Activated T-cell treated with anti-CD3 and anti-CD28 coated beads, Interleukin-2, amount 50 U/mL, for 72 hours (primary cell): Measurements from ENCODE around the gene VWA8. TPM values are rescaled to one million over a fixed set of nuclear protein-coding genes. Genes with fewer than 3 reads are reported as not detected.
"Not testable (repeated sequence)": the region's sequence is repeated elsewhere in the genome, so short reads cannot be mapped to it uniquely, and the experiment has no call there.

Experiments used
- ATAC-seq, 2 donors: fragments of 150-1000 bp; cut with Tn5 transposase; replicated peaks in 1 of 2; 2 replicates each; pipeline ENCODE4 v1.10.0; 2021; ENCODE audit warnings: moderate library complexity in 2 of 2, mild to moderate bottlenecking in 1 of 2
- DNase-seq, 2 donors: peaks; one replicate each; pipeline ENCODE4 v3.0.0; 2021 to 2022; ENCODE audit warnings: mixed read lengths in 1 of 2
- H3K27ac Mint-ChIP-seq: one replicate; pipeline ENCODE4 v1.8.0; 2022; ENCODE audit warnings: mild to moderate bottlenecking, moderate library complexity, mixed read lengths
- H3K27me3 Mint-ChIP-seq: one replicate; pipeline ENCODE4 v1.8.0; 2022; ENCODE audit warnings: low read depth, mixed read lengths
- H3K36me3 Mint-ChIP-seq, 2 donors: one replicate each; pipeline ENCODE4 v1.8.0; 2022; ENCODE audit warnings: mixed read lengths in 2 of 2, mild to moderate bottlenecking in 1 of 2; ENCODE audit not compliant: insufficient read depth in 2 of 2
- H3K4me1 Mint-ChIP-seq: one replicate; pipeline ENCODE4 v1.8.0; 2022; ENCODE audit warnings: low read depth, mixed read lengths
- H3K4me3 Mint-ChIP-seq, 2 donors: one replicate each; pipeline ENCODE4 v1.8.0; 2022; ENCODE audit warnings: mild to moderate bottlenecking in 2 of 2, mixed read lengths in 2 of 2, moderate library complexity in 2 of 2
- H3K9me3 Mint-ChIP-seq, 2 donors: one replicate each; pipeline ENCODE4 v1.8.0; 2022; ENCODE audit warnings: mixed read lengths in 2 of 2
- total RNA-seq, 2 donors: library from RNA; stranded (reverse); gene quantifications; one replicate each; pipeline ENCODE4 v1.2.3, GENCODE V29; 2022

Gene VWA8
- total RNA-seq, 2 donors from 2014 or later, result 25.6 to 35.0 TPM

DNA sequence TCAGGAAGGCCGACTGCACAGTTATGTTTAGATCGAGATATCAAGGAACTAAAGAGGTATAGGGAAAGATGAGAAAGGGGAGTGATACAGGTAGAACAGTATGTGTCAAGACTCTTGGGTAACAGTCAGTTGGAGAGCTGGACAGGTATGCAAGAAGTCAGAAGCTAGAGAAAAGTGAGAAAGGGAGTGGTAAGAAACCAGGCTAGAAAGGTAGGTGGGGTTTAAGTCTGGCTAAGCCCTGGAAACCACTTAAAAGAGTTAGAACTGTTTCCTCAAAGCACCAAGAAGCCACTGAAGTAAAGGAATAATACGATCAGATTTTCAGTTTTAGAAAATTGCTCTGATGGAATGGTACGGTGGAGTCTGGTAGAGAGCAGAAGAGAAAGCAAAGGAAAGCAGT is 196.4 kb downstream of the VWA8 start:
- peaks cover 12% of the 10 kb centered on the region for H3K4me1 Mint-ChIP-seq
- ATAC-seq (no peak), DNase-seq (no peak)
- H3K27me3 Mint-ChIP-seq, result no peaks in the 10 kb centered on the region
- H3K4me3 Mint-ChIP-seq, result no peak overlapping the region
- H3K27ac Mint-ChIP-seq, result no peak overlapping the region
- peaks cover 1 to 9% of the 10 kb centered on the region in 2 donors for H3K36me3 Mint-ChIP-seq
- no peaks in the 10 kb centered on the region for H3K9me3 Mint-ChIP-seq

GRCh38 chr13:41763782-41764181 is 197.1 kb downstream of the VWA8 start:
- no peak overlapping the region for H3K4me3 Mint-ChIP-seq
- ATAC-seq (no peak), DNase-seq (no peak)
- H3K9me3 Mint-ChIP-seq, result no peaks in the 10 kb centered on the region
- H3K27me3 Mint-ChIP-seq, result no peaks in the 10 kb centered on the region
- H3K27ac Mint-ChIP-seq, result no peak overlapping the region
- H3K36me3 Mint-ChIP-seq, result peaks cover 4 to 13% of the 10 kb centered on the region in 2 donors
- H3K4me1 Mint-ChIP-seq, result peaks cover 12% of the 10 kb centered on the region

- H3K36me3 Mint-ChIP-seq, result peaks cover 4 to 13% of the 10 kb centered on the region in 2 donors
- H3K4me3 Mint-ChIP-seq, result no peak overlapping the region
- ATAC-seq, result no peak
These were observed 198.1 kb downstream of the VWA8 start for GRCh38 chr13:41762796-41763195.

DNA sequence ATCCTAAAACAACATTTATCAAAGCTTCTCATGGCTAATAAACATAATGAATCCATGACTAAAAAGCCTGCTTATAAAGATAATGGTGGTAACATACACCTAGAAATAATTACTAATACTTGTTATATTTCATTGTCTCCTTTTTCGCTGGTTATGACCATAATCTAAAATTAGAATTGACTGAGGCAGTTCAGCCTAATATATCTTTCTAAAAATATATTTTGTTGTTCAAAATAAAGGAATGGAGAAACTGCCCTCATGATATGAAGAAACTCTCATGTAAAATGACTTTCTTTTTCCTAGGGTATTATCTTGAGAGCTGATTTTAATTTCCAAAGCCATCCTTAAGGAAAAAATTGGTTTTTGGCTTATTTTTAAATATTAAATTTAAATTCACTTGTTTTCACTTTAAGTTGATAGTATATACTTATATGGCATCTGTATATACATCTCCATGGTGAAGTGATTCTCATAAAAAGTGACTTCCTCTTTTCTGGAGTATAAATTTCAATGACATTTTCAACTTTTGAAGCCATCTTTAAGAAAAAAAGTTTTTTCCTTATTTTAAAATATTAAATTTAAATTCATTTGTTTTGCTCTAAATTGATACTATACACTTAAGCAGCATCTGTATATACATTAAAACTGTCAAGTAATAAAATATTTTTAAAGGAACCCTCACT is 204.6 kb downstream of the VWA8 start:
- no peaks in the 10 kb centered on the region for H3K4me1 Mint-ChIP-seq
- no peak for ATAC-seq
- no peak for DNase-seq
- no peak overlapping the region for H3K27ac Mint-ChIP-seq
- H3K27me3 Mint-ChIP-seq, result no peaks in the 10 kb centered on the region
- no peak overlapping the region for H3K4me3 Mint-ChIP-seq
- no peaks in the 10 kb centered on the region for H3K9me3 Mint-ChIP-seq
- H3K36me3 Mint-ChIP-seq, result peaks cover 11 to 26% of the 10 kb centered on the region in 2 donors

More at GRCh38 chr13:41762796-41763195, 198.1 kb downstream of the VWA8 start:
- H3K27me3 Mint-ChIP-seq, result no peaks in the 10 kb centered on the region
- H3K4me1 Mint-ChIP-seq, result peaks cover 12% of the 10 kb centered on the region
- H3K27ac Mint-ChIP-seq, result no peak overlapping the region
- no peak for DNase-seq
- no peaks in the 10 kb centered on the region for H3K9me3 Mint-ChIP-seq

DNA sequence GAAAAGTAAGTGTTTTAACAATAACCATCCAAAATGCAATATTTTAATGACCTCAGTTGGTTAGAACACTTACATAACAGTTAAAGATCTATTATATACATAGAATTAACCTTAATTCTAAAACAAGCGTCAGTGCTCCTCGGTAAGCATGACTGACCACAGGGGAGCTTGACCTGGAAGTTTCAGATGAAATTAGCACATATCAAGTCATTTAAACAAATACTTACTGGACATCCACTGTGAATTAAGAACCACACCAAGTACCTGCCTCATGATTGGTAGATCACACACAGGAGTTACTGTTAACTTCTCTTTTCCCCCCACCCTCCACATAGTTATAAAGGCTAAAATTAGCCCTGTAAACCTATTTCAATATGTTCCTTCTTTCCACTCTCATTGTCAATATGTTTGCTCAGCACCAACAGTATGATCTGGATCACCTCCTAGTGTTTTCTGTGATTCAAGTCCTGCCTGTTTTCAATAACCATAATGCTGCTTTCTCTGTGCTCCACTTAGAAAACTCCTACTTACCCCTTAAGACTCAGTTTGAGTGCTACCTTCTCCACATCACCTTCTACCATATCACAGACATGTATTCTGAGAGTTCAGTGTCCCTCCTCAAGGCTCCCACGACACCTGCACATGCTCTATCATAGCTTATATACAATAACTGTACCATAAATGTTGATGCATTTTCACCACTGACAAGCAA is 209.0 kb downstream of the VWA8 start:
- peaks cover 13 to 43% of the 10 kb centered on the region in 2 donors for H3K36me3 Mint-ChIP-seq
- no peak overlapping the region for H3K27ac Mint-ChIP-seq

DNA sequence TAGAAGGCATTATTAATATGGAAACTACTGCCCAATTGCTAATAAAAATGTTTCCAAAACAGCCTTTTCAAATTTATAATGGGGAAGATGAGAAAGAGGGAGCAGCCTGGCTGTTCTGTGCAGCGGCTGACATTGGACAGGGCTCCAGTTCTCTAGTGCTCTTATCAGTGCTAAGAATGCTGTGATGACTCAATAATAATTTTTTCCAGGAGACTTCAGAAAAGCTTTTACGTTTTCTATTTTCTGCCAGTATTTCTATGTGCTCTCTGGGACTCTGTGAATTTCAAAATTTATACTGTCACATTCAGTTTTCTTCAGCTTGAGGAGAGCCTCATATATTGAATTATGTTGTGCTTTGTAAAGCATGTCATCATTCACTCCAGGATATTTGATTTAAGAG is 209.6 kb downstream of the VWA8 start:
- H3K27me3 Mint-ChIP-seq, result no peaks in the 10 kb centered on the region
- H3K9me3 Mint-ChIP-seq, result peaks cover 0 to 3% of the 10 kb centered on the region in 2 donors
- H3K27ac Mint-ChIP-seq, result no peak overlapping the region
- ATAC-seq (no peak), DNase-seq (no peak)
- H3K36me3 Mint-ChIP-seq, result peaks cover 13 to 43% of the 10 kb centered on the region in 2 donors
- H3K4me3 Mint-ChIP-seq, result no peak overlapping the region
- no peaks in the 10 kb centered on the region for H3K4me1 Mint-ChIP-seq

More for the DNA sequence above, 209.0 kb downstream of the VWA8 start:
- Mint-ChIP-seq H3K9me3 (peaks cover 0 to 3% of the 10 kb centered on the region in 2 donors), H3K4me3 (no peak overlapping the region), H3K4me1 (no peaks in the 10 kb centered on the region), H3K27me3 (no peaks in the 10 kb centered on the region)
- no peak for DNase-seq
- ATAC-seq, result no peak

DNA sequence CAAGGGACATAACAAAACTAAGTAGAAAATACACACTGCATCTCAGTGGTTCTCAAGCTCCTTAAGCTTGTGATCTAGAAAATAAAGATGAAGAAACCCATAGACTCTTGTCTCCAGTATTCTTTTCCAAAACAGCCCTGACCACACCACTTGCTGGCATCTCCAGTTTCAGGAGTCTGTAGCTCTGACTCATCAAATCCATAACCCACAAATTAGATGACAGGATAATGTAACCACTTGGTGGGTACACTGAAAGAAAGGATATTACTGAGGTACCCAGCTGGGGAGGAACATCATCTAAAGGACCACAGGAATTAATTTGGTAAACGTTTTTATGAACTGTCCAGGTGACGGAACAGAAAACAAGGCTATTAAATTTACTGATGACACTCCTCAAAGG is 214.7 kb downstream of the VWA8 start:
- Mint-ChIP-seq H3K4me1 (no peaks in the 10 kb centered on the region), H3K27ac (no peak overlapping the region), H3K9me3 (peaks cover 0 to 3% of the 10 kb centered on the region in 2 donors), H3K4me3 (no peak overlapping the region), H3K27me3 (no peaks in the 10 kb centered on the region), H3K36me3 (peaks cover 6 to 27% of the 10 kb centered on the region in 2 donors)
- DNase-seq (no peak), ATAC-seq (no peak)

DNA sequence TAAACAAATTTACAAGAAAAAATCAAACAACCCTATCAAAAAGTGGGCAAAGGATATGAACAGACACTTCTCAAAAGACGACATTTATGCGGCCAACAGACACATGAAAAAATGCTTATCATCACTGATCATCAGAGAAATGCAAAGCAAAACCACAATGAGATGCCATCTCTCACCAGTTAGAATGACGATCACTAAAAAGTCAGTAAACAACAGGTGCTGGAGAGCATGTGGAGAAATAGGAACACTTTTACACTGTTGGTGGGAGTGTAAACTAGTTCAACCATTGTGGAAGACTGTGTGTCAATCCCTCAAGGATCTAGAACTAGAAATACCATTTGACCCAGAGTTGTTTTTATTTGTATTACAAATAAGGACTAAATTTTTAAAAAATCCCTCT is 215.4 kb downstream of the VWA8 start:
- H3K4me3 Mint-ChIP-seq, H3K9me3 Mint-ChIP-seq, H3K27ac Mint-ChIP-seq, H3K27me3 Mint-ChIP-seq, ATAC-seq, DNase-seq, H3K4me1 Mint-ChIP-seq: not testable (repeated sequence)
- H3K36me3 Mint-ChIP-seq, result peaks cover 6 to 24% of the 10 kb centered on the region in 2 donors

DNA sequence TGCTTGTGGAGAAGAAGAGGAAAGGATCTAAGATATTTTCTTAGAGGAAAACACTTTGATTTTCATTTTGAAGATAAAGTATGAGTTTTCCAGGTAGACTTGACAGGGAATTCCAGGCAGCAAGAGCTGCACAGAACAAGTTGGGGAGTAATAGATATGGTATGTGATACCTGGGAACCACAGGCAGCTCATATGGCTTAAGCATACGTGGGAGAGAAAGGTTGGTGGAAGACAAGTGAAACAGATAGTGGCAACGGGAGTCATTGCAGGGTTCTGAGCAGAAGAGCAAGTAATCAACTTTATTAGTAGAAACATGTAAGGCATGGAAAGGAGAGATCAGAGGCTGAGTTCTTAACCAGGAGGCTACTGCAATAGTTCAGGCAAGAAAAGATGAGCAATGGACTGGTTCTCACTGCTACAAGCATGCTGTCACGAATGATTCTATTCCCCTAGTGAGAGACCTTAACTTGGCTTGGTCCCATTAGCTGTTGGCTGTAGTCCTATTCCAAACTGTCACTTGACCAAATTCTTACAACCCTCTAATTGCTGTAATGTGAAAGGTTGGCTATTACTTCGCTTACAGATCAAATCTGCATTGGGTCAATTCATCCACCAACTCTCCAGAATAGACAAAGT is 217.9 kb downstream of the VWA8 start:
- H3K27me3 Mint-ChIP-seq, result no peaks in the 10 kb centered on the region
- no peak overlapping the region for H3K27ac Mint-ChIP-seq
- no peak for DNase-seq
- no peak for ATAC-seq
- H3K4me3 Mint-ChIP-seq, result no peak overlapping the region
- H3K36me3 Mint-ChIP-seq, result peaks cover 2 to 8% of the 10 kb centered on the region in 2 donors
- no peaks in the 10 kb centered on the region for H3K9me3 Mint-ChIP-seq
- no peaks in the 10 kb centered on the region for H3K4me1 Mint-ChIP-seq

DNA sequence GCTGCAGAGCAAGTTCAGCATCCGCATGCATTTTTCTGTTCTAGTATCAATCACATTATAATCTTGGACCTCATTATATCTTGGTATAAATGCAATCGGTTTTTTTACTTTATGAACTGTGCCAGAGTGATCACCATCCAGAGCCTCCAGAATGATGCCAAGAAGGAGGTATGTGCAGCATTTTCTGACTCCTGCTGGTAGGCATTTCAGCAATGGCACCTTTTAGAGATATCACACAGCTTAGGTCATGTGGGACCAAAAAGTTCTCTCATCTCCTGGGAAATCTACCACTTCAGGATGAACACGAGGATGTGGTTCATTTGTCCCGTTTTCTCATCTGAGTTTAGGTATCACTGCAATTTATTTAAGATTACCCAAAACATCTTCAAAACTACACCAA is 220.4 kb downstream of the VWA8 start:
- Mint-ChIP-seq H3K9me3 (no peaks in the 10 kb centered on the region), H3K27ac (no peak overlapping the region), H3K36me3 (no peaks in the 10 kb centered on the region), H3K27me3 (no peaks in the 10 kb centered on the region), H3K4me3 (no peak overlapping the region), H3K4me1 (no peaks in the 10 kb centered on the region)
- ATAC-seq (no peak), DNase-seq (no peak)

DNA sequence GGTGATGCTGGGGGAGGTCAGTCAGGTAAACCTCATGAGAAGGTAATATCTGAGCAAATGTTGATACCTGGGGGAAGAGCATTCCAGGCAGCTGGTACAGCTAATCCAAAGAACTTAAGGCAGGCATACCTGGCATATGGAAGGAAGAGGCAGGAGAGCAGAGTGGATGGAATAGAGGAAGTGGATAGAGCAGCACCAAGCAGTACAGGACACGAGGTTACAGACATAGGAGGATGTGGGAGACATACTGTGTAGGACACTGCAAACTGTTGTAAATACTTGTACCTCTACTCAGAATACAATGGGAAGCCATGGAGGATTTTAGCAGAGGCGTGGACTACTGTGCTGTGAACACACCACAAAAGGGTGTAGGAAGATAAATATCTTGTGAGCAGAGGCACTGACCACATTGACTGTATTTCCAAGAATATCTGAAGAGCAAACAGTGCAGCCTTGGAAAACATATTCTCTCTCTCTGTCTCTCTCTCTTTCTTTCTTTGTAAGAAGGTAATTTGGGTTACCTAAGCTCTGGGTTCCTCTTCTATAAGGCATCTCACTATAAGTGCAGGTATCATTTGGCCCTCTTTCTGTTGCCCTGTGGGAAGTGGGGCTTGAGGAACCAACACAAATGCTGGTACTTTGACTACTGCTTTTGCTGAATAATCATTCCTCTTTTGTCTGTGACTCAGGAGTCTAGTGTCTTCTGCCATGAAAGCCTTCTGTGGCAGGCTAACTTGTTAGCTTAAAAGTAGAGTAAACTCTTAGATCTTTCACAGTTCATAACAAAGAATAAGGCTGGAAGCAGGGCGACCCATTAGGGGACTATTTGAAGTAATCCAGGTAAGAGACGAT is 238.0 kb downstream of the VWA8 start:
- Mint-ChIP-seq H3K27ac (no peak overlapping the region), H3K27me3 (no peaks in the 10 kb centered on the region), H3K9me3 (no peaks in the 10 kb centered on the region), H3K36me3 (no peaks in the 10 kb centered on the region), H3K4me3 (no peak overlapping the region), H3K4me1 (no peaks in the 10 kb centered on the region)
- DNase-seq (no peak), ATAC-seq (no peak)

DNA sequence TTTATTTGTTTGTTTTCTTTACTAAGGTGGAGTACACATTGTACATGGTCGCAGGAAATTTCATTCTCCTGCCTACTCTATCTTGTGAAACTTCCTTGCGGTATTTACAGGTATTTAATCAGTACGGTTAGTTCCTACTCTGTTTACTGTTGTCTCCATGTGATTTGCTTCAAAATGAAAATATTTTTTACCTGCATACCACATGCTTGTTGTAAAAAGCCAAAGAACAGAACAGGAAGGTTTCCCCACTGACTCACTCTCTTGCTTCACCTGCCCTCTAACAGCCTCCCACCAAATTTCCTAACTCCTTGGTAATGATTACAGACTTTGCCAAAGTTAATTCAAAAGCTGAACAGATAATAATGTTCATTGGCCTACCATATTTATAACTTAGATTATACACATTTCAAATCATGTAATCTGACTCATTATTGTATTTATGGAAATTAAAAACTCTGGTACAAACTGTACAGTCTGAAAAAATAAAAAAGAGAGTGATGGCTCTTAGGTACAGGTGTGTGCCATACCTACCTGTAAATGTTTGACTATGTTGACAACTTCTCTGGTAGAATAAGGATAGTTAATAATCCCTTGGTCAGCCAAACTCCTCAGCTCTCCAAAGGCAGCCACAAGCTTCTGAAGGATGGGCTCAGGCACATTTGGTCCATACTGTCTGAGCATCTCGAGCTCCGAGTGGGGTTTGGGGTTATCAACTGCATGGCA is 239.9 kb downstream of the VWA8 start:
- Mint-ChIP-seq H3K36me3 (no peaks in the 10 kb centered on the region), H3K27ac (no peak overlapping the region), H3K9me3 (no peaks in the 10 kb centered on the region), H3K4me3 (no peak overlapping the region), H3K27me3 (no peaks in the 10 kb centered on the region), H3K4me1 (no peaks in the 10 kb centered on the region)
- no peak for ATAC-seq
- DNase-seq, result no peak
